UCSD-AML1 (cell line): ENCODE results near the gene LSM3.
"Not testable (repeated sequence)": the region's sequence is repeated elsewhere in the genome, so short reads cannot be mapped to it uniquely, and the experiment has no call there.

Experiments
- DNase-seq: peaks from one replicate; lab custom pipeline; 2025; ENCODE audit not compliant: unreplicated experiment; lab: John Stamatoyannopoulos, UW

Gene LSM3

GRCh38 chr3:14216257-14217048 lies 37.8 kb downstream of the LSM3 start:
- no peak for DNase-seq

- DNase-seq = no peak
These were observed 39.7 kb downstream of the LSM3 start for GRCh38 chr3:14218355-14218754.

DNA sequence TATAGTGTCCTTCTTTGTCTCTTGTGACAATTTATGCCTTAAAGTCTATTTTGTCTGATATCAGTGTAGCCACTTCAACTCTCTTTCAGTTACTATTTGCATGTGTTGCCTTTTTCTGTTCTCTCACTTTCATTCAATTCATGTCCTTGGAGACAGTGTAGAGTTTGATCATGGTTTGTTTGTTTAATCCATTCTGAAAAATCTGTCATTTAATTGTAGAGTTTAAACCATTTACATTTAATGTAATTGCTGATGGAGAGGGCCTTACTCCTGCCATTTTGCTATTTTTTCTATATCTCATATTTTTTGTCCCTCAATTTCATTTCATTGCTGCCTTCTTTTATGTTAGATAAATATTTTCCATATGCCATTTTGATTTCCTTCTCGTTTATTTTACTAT lies 42.3 kb downstream of the LSM3 start:
- no peak for DNase-seq

DNA sequence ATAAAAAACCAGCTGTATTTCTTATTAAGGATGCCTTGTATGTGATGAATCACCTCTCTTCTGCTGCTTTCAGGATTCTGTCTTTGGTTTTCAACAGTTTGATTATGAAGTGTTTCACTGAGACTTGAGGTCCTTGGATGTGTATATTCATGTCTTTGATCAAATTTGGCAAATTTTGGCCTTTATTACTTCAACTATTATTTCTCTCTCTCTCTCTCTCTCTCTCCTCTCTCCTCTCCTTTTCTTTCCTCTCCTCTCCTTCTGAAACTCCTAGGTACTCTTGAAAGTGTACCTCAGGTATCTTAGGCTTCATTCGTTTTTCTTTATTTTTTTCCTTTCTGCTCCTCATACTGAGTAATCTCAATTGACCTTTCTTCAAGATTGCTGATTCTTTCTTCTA lies 43.3 kb downstream of the LSM3 start:
- no peak for DNase-seq

GRCh38 chr3:14222457-14222856 lies 43.8 kb downstream of the LSM3 start:
- no peak for DNase-seq

DNA sequence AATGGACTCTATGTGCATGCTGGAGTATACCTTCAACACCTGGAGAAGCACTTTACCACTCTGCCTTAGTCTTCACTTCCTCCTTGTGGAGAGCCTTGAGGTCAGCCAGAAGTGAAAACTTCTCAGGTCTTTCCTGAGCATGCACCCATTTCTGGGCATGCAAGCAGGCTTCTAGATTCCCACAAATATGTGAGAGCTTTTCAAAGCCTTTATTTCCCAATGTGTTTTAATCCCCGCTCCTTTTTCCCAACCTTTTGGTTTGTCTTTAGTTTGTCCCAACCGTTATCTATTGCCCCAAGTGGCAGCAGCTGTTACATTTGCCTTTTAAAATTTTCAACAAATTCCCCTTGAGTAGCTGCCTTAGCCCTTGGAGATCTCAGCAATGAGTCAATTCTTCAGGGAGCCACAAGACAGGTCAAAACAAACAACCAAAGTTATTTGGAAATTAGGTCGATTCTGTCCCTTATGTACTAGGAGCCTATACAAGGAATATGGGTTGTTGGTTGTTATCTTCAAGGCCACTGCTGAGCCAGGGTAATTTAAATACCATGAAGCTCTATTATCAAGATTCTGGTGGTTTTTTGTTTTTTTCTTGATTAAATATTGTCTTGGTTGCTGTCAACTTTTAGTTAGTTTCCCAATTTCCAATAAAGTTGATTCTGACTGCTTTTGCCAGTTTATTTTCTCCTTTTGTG lies 44.4 kb downstream of the LSM3 start:
- no peak for DNase-seq

- DNase-seq = no peak
These were observed 45.0 kb downstream of the LSM3 start for GRCh38 chr3:14223595-14223994.

DNA sequence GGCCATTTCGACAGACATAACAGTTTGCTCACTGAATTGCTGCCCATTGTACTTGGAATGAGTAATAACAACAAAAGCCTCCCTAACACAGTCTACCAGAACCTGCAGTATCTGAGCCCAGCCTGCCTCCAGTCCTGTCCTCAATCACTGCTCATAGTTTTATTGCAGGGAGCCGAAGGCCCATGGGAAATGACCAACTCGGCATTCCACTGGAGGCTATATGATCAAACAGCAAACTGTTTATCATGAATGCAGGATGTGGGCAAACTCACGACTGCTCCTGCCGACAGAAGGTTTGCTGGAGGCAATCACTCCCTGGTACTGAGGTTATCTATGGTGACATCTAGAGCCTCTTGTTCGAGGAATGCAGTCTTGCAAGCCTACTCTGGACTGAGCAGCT lies 46.3 kb downstream of the LSM3 start:
- DNase-seq = no peak

- no peak for DNase-seq
These were observed 46.8 kb downstream of the LSM3 start for GRCh38 chr3:14225421-14225820.

DNA sequence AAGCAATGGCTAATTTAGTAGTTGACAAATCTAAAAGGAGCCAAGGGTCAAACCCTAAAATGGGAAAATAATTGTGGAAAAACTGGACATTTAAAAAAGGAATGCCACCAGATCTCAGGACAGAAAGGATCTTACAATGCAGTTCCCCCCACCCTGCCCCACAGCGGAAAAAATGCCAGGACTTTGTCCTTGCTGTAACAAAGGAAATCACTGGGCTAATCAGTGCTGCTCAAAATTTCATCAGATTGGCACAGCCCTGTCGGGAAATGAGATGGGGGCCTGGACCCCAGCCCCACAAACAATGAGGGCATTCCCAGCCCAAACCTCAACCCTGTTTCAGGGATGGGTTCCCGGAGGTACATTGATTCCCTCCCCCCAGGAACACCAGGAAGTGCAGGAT lies 47.7 kb downstream of the LSM3 start:
- not testable (repeated sequence) for DNase-seq

GRCh38 chr3:14227856-14228255 lies 49.2 kb downstream of the LSM3 start:
- no peak for DNase-seq

DNA sequence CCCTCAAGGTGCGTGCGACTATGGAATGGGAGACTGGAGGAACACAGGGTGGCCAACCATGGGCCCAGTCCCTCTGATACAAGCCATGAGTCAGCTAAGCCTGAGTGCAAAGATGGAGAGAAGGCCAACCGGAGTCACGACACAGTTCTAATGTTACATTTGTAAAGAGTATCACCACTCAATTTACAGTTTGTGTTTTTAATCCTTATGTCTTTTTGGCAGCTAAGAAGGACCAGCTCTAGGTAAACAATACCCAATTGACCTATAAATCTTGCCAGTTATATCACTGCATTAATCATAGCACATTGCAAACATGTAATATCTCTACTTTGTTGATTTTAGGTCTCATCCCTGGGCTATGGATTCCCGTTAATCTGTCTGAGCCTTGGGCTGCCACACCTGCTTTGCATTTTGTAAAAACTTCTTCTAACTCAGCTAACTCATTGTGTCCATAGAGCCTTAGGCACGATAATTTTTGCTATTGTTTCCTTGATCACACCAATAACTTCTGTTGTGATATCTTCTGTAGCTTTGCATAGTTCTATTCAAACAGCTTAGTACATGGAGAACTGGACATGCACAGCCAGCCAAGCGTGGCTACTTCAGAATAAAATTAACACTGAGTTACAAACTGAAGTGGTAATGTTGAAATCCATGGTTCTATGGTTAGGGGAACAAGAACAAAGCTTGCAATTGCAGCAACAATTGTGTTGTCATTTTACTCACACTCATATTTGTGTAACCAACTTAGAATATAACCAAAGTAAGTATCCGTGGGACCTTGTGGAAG lies 50.3 kb downstream of the LSM3 start:
- DNase-seq = no peak

- not testable (repeated sequence) for DNase-seq
These were observed 51.1 kb downstream of the LSM3 start for GRCh38 chr3:14229695-14230094.

DNA sequence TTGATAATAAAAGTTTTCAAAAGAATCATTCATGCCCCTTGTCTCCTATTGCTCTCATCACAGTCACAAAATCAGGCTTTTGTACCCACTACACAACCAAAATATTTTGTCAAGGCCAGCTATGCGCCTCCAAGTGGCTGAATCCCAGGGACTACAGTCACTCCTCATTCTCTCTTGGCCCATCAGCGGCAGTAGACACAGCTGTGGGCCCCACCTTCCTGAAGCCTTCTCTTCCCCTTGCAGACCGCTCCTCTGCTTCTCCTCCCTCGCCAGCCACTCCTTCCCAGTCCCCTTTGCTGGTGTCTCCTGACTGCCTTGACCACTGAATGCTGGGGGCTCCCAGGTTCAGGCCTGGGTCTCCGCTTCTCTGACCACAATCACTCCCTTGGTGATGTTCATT lies 52.1 kb downstream of the LSM3 start:
- no peak for DNase-seq

- DNase-seq = no peak
These were observed 52.8 kb downstream of the LSM3 start for GRCh38 chr3:14231145-14231990.

- DNase-seq = no peak
These were observed 53.4 kb downstream of the LSM3 start for GRCh38 chr3:14231998-14232501.

GRCh38 chr3:14234251-14235002 lies 55.8 kb downstream of the LSM3 start:
- no peak for DNase-seq

- DNase-seq = no peak
These were observed 56.6 kb downstream of the LSM3 start for GRCh38 chr3:14235003-14235911.

DNA sequence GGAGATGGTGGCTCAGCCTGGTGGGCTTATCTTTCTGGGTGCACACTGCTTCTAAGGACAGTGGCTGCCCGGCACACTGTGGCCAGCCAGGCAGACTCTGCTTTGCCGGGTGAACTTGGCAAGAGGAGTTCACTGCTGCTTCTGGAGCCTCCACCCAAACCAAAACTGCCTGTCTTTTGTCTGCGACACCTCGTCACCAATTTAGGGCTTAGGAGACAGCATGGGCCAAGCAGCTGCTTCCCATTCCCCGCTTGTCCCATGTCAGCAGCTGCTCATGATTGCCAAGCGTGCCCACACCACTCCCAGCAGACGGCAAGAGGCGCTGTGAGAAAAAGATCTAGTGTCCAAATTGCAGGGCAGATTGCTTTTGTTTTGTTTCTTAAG lies 57.3 kb downstream of the LSM3 start:
- no peak for DNase-seq
